IMR-90 (cell line): ENCODE data around the gene CAMK2B. TPM values are rescaled to one million over a fixed set of nuclear protein-coding genes. Genes with fewer than 3 reads are reported as not detected.

Experiments
- ATAC-seq: fragments of 200-7000 bp; cut with Tn5 transposase; 2 replicates; pipeline ENCODE4 v1.9.1; 2020; ENCODE audit warnings: low read depth, mild to moderate bottlenecking, moderate library complexity
- BruUV-seq: library from RNA; stranded (reverse); fragments of 400-500 nt; replicated peaks from 2 replicates; lab custom pipeline; 2021; lab: Mats Ljungman, UMichigan
- CTCF ChIA-PET: fragments of 300-600 bp; formaldehyde crosslinking; extraction: SDS; loops from one replicate; lab custom pipeline; 2021; ENCODE audit warnings: antibody characterized with exemption; lab: Yijun Ruan, JAX
- POLR2A ChIA-PET: fragments of 300-600 bp; sonication (Branson Sonifier 250); formaldehyde crosslinking; loops from one replicate; lab custom pipeline; 2022; ENCODE audit warnings: antibody characterized with exemption; ENCODE audit not compliant: unreplicated experiment; lab: Charles Lee
- DNase-seq: peaks from one replicate; pipeline ENCODE4 v3.0.0; 2013
- H2AFZ ChIP-seq: replicated peaks from 2 replicates; pipeline ENCODE3; 2013; ENCODE audit warnings: low read length, mild to moderate bottlenecking; ENCODE audit not compliant: poor library complexity
- H2AK5ac ChIP-seq: 2 replicates; pipeline ENCODE4 v1.6.1; 2013; ENCODE audit warnings: low read depth, low read length, inconsistent platforms
- H2AK9ac ChIP-seq: replicated peaks from 2 replicates; pipeline ENCODE3; 2013; ENCODE audit warnings: mild to moderate bottlenecking, low read depth, low read length, moderate library complexity; ENCODE audit not compliant: poor library complexity
- H2BK120ac ChIP-seq: 2 replicates; pipeline ENCODE4 v1.6.1; 2013; ENCODE audit warnings: low read depth, low read length, inconsistent platforms
- H2BK15ac ChIP-seq: 3 replicates; pipeline ENCODE4 v1.6.1; 2013; ENCODE audit warnings: low read depth, low read length, inconsistent platforms
- H2BK20ac ChIP-seq: 2 replicates; pipeline ENCODE4 v1.6.1; 2013; ENCODE audit warnings: low read depth, mild to moderate bottlenecking, inconsistent platforms, low read length, moderate library complexity
- H2BK5ac ChIP-seq: 2 replicates; pipeline ENCODE4 v1.6.1; 2013; ENCODE audit warnings: mild to moderate bottlenecking, low read depth, low read length, inconsistent platforms; ENCODE audit not compliant: poor library complexity, severe bottlenecking
- H3K14ac ChIP-seq: replicated peaks from 2 replicates; pipeline ENCODE4 v1.6.1; 2013; ENCODE audit warnings: low read depth, low read length, inconsistent platforms
- H3K18ac ChIP-seq: 2 replicates; pipeline ENCODE4 v1.6.1; 2013; ENCODE audit warnings: low read depth, low read length, control low read depth
- H3K23ac ChIP-seq: 2 replicates; pipeline ENCODE4 v1.6.1; 2013; ENCODE audit warnings: low read depth, low read length, inconsistent platforms
- H3K27ac ChIP-seq: 2 replicates; pipeline ENCODE4 v1.5.1; 2013; ENCODE audit warnings: mild to moderate bottlenecking, control low read depth, low read length; ENCODE audit not compliant: insufficient read depth
- H3K27me3 ChIP-seq: 2 replicates; pipeline ENCODE4 v1.6.1; 2013; ENCODE audit warnings: low read length; ENCODE audit not compliant: control insufficient read depth, insufficient read depth
- H3K36me3 ChIP-seq: 2 replicates; pipeline ENCODE4 v1.6.1; 2013; ENCODE audit warnings: low read length, mixed read lengths; ENCODE audit not compliant: control insufficient read depth, insufficient read depth
- H3K4ac ChIP-seq: 2 replicates; pipeline ENCODE4 v1.6.1; 2013; ENCODE audit warnings: low read depth, low read length, inconsistent platforms
- H3K4me1 ChIP-seq: 2 replicates; pipeline ENCODE4 v1.6.1; 2013; ENCODE audit warnings: low read length, mixed read lengths; ENCODE audit not compliant: control insufficient read depth, insufficient read depth
- H3K4me2 ChIP-seq: 2 replicates; pipeline ENCODE4 v1.6.1; 2013; ENCODE audit warnings: low read depth, mild to moderate bottlenecking, control low read depth, low read length, moderate library complexity
- H3K4me3 ChIP-seq: 2 replicates; pipeline ENCODE4 v1.5.1; 2013; ENCODE audit warnings: low read depth, mild to moderate bottlenecking, control low read depth, low read length, moderate library complexity; ENCODE audit not compliant: insufficient read depth
- H3K56ac ChIP-seq: 2 replicates; pipeline ENCODE4 v1.6.1; 2013; ENCODE audit warnings: low read length, inconsistent platforms; ENCODE audit not compliant: insufficient read depth; ENCODE audit errors: extremely low read depth
- H3K79me1 ChIP-seq, 2 experiments: 2 replicates each; pipeline ENCODE4 v1.6.1; 2013; ENCODE audit warnings: low read length in 2 of 2, inconsistent platforms in 1 of 2, low read depth in 1 of 2
- H3K9ac ChIP-seq: 2 replicates; pipeline ENCODE4 v1.6.1; 2013; ENCODE audit warnings: low read depth, low read length, control low read depth
- H3K9me1 ChIP-seq: 2 replicates; pipeline ENCODE4 v1.6.1; 2013; ENCODE audit warnings: low read length, inconsistent platforms; ENCODE audit not compliant: insufficient read depth
- H3K9me3 ChIP-seq: 2 replicates; pipeline ENCODE4 v1.6.1; 2013; ENCODE audit warnings: low read length; ENCODE audit not compliant: control insufficient read depth, insufficient read depth
- H4K20me1 ChIP-seq: 2 replicates; pipeline ENCODE4 v1.6.1; 2013; ENCODE audit warnings: low read length, inconsistent platforms; ENCODE audit not compliant: insufficient read depth
- H4K5ac ChIP-seq: 2 replicates; pipeline ENCODE4 v1.6.1; 2013; ENCODE audit warnings: mild to moderate bottlenecking, low read depth, low read length, control low read depth
- H4K8ac ChIP-seq, 2 experiments: 2 replicates each; pipeline ENCODE4 v1.6.1; 2013; ENCODE audit warnings: low read depth in 2 of 2, low read length in 2 of 2, control low read depth in 1 of 2, inconsistent platforms in 1 of 2
- H4K91ac ChIP-seq: 2 replicates; pipeline ENCODE4 v1.6.1; 2013; ENCODE audit warnings: low read depth, low read length, inconsistent platforms; ENCODE audit not compliant: insufficient read depth
- CEBPB ChIP-seq: IDR thresholded peaks from 2 replicates; pipeline ENCODE4 v1.6.1; 2012; ENCODE audit warnings: low read depth, low read length, improper control_type of control experiment
- CHD1 ChIP-seq: IDR thresholded peaks from 2 replicates; pipeline ENCODE4 v1.6.1; 2012; ENCODE audit warnings: low read depth, low read length, improper control_type of control experiment
- MAFK ChIP-seq: IDR thresholded peaks from 2 replicates; pipeline ENCODE4 v1.6.1; 2012; ENCODE audit warnings: low read depth, low read length, improper control_type of control experiment
- MAZ ChIP-seq: IDR thresholded peaks from 2 replicates; pipeline ENCODE4 v1.6.1; 2012; ENCODE audit warnings: low read depth, mild to moderate bottlenecking, low read length, improper control_type of control experiment, moderate library complexity, borderline replicate concordance
- MXI1 ChIP-seq: IDR thresholded peaks from 2 replicates; pipeline ENCODE4 v1.6.1; 2012; ENCODE audit warnings: low read depth, mild to moderate bottlenecking, low read length, moderate library complexity, borderline replicate concordance
- NFE2L2 ChIP-seq: fragments of 150-350 bp; IDR thresholded peaks from 2 replicates; pipeline ENCODE4 v1.6.1; 2016; ENCODE audit warnings: low read depth, mild to moderate bottlenecking, low read length
- POLR2A ChIP-seq: IDR thresholded peaks from 2 replicates; pipeline ENCODE4 v1.6.1; 2012; ENCODE audit warnings: mild to moderate bottlenecking, low read depth, low read length
- RAD21 ChIP-seq: IDR thresholded peaks from 2 replicates; pipeline ENCODE4 v1.6.1; 2012; ENCODE audit warnings: low read length, improper control_type of control experiment
- SMC3 ChIP-seq: fragments of 150-350 bp; IDR thresholded peaks from 2 replicates; pipeline ENCODE4 v1.6.1; 2016; ENCODE audit warnings: low read depth, mild to moderate bottlenecking, antibody characterized with exemption, low read length, moderate library complexity
- WGBS, 2 experiments: methylation state at CpG; one replicate each; pipeline versions ENCODE4 v1.1.5 to v1.1.7; 2013; ENCODE audit warnings: missing lambda C conversion rate in 2 of 2; ENCODE audit not compliant: insufficient read length in 1 of 2; ENCODE audit errors: extremely low coverage in 2 of 2; 5-methylcytosine and 5-hydroxymethylcytosine counted together
- dilution Hi-C: fragments of 300-500 bp; cut with HindIII; formaldehyde crosslinking; loops from one replicate; pipeline ENCODE4 v1.14.3; 2018; ENCODE audit warnings: low sequenced_read_pairs; ENCODE audit not compliant: unreplicated experiment
- in situ Hi-C: fragments of 300-500 bp; cut with MboI; formaldehyde crosslinking; loops from 3 replicates; pipeline ENCODE4 v1.14.3; 2019; ENCODE audit warnings: low sequenced_read_pairs, inconsistent platforms, mixed read lengths
- intact Hi-C: fragments of 100-400 bp; cut with micrococcal nuclease; formaldehyde crosslinking; loops from 2 replicates; pipeline ENCODE4 v1.10.0; 2022
- polyA plus RNA-seq, 3 experiments: library from polyadenylated mRNA; depleted of rRNA; stranded (reverse); fragments of >200 nt; gene quantifications; 2 replicates each; pipeline ENCODE4 v1.2.3, GENCODE V29; 2012; ENCODE audit warnings: low replicate concordance in 1 of 3
- total RNA-seq: library from RNA; depleted of rRNA; stranded (reverse); fragments of >200 nt; gene quantifications from 2 replicates; pipeline ENCODE4 v1.2.3, GENCODE V29; 2012
- TF ChIP-seq, protein P1 (sequence below): fragments of 150-350 bp; IDR thresholded peaks from 2 replicates; pipeline ENCODE4 v1.6.1; 2016; ENCODE audit warnings: low read depth, mild to moderate bottlenecking, low read length, moderate library complexity, borderline replicate concordance
- TF ChIP-seq, protein P2 (sequence below): conservative IDR thresholded peaks from 2 replicates; pipeline ENCODE4 v1.5.1; 2012; ENCODE audit warnings: mild to moderate bottlenecking, low read depth, low read length, improper control_type of control experiment
- TF ChIP-seq, protein P3 (sequence below): fragments of 150-350 bp; IDR thresholded peaks from 2 replicates; pipeline ENCODE4 v1.6.1; 2017; ENCODE audit warnings: mild to moderate bottlenecking, antibody characterized with exemption, low read length, low read depth

CAMK2B gene
- total and polyA plus RNA-seq, 2 of the 4 experiments (the other 2 are of a cell fraction), result 0.18 to 0.36 TPM

DNA sequence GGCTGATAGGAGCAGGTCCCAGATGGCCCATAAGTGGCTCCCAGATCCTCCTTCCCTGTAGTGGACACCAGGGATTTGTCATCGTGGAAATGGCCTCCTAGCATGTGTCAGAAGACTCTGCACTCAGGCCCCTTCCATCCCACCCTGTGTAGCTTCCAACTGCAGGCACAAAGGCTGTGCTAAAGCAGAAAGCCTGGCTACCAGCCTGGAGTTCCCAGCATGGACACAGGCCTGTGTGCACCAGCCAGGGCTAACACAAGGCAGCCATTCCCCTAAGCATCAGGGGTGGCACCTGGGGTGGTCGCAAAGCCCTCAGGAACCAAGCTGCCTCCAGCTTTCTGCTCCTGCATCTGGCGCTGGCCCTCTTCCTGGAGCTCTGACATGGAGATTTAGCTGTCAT is 4.5 kb upstream of the CAMK2B start:
- no peak overlapping the region for H2AK9ac ChIP-seq
- no peak overlapping the region for H4K5ac ChIP-seq
- ATAC-seq, result no peak
- intact Hi-C loops, result no loop called here
- no peak overlapping the region for H2BK120ac ChIP-seq
- no peak overlapping the region for H3K4ac ChIP-seq
- no peak overlapping the region for H2BK5ac ChIP-seq
- H3K79me1 ChIP-seq, result no peaks in the 10 kb centered on the region
- in situ Hi-C loops, result no loop called here
- H3K9me3 ChIP-seq, result no peaks in the 10 kb centered on the region
- H3K4me1 ChIP-seq, result no peaks in the 10 kb centered on the region; the same call in 1 of the 2 replicates
- H3K56ac ChIP-seq, result no peak overlapping the region
- BruUV-seq, result no TSS peak
- no peak overlapping the region for H3K4me2 ChIP-seq
- no peak overlapping the region for H3K14ac ChIP-seq
- H2BK20ac ChIP-seq, result 0 out of 2 replicates have a peak overlapping the region, but pooled peaks have one; percentile 6
- H4K8ac ChIP-seq, result no peak overlapping the region
- no peak overlapping the region for H3K23ac ChIP-seq
- peaks cover 24% of the 10 kb centered on the region for H3K27me3 ChIP-seq
- H2AK5ac ChIP-seq, result no peak overlapping the region
- no peak overlapping the region for H3K4me3 ChIP-seq
- dilution Hi-C loops, result no loop called here
- ChIA-PET POLR2A (no interaction called here), CTCF (interaction anchor here (1.4 kb wide), 1 partner anchor 89 kb away, joined by 3 read pairs; no protein-coding TSS in a partner anchor)
- H2AFZ ChIP-seq, result no peak overlapping the region
- TF ChIP-seq MAZ, result no peak
- TF ChIP-seq SMC3, result no peak
- TF ChIP-seq, protein P1, sequence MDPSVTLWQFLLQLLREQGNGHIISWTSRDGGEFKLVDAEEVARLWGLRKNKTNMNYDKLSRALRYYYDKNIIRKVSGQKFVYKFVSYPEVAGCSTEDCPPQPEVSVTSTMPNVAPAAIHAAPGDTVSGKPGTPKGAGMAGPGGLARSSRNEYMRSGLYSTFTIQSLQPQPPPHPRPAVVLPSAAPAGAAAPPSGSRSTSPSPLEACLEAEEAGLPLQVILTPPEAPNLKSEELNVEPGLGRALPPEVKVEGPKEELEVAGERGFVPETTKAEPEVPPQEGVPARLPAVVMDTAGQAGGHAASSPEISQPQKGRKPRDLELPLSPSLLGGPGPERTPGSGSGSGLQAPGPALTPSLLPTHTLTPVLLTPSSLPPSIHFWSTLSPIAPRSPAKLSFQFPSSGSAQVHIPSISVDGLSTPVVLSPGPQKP, result no peak
- TF ChIP-seq, protein P2, sequence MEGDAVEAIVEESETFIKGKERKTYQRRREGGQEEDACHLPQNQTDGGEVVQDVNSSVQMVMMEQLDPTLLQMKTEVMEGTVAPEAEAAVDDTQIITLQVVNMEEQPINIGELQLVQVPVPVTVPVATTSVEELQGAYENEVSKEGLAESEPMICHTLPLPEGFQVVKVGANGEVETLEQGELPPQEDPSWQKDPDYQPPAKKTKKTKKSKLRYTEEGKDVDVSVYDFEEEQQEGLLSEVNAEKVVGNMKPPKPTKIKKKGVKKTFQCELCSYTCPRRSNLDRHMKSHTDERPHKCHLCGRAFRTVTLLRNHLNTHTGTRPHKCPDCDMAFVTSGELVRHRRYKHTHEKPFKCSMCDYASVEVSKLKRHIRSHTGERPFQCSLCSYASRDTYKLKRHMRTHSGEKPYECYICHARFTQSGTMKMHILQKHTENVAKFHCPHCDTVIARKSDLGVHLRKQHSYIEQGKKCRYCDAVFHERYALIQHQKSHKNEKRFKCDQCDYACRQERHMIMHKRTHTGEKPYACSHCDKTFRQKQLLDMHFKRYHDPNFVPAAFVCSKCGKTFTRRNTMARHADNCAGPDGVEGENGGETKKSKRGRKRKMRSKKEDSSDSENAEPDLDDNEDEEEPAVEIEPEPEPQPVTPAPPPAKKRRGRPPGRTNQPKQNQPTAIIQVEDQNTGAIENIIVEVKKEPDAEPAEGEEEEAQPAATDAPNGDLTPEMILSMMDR, result no peak
- no peak for TF ChIP-seq POLR2A
- TF ChIP-seq, protein P3, sequence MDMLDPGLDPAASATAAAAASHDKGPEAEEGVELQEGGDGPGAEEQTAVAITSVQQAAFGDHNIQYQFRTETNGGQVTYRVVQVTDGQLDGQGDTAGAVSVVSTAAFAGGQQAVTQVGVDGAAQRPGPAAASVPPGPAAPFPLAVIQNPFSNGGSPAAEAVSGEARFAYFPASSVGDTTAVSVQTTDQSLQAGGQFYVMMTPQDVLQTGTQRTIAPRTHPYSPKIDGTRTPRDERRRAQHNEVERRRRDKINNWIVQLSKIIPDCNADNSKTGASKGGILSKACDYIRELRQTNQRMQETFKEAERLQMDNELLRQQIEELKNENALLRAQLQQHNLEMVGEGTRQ, result no peak
- TF ChIP-seq MAFK, result no peak
- TF ChIP-seq CHD1, result no peak
- TF ChIP-seq CEBPB, result no peak
- no peak for TF ChIP-seq RAD21
- TF ChIP-seq NFE2L2, result no peak
- TF ChIP-seq MXI1, result no peak
- no peak overlapping the region for H2BK15ac ChIP-seq
- H3K27ac ChIP-seq, result no peak overlapping the region
- DNase-seq, result no peak
- no peak overlapping the region for H3K9ac ChIP-seq
- WGBS, 2 experiments, result no CpG with 5 or more reads among the region's 3 CpGs
- no peaks in the 10 kb centered on the region for H3K9me1 ChIP-seq
- H3K36me3 ChIP-seq, result no peaks in the 10 kb centered on the region
- H3K18ac ChIP-seq, result no peak overlapping the region
- H4K20me1 ChIP-seq, result no peaks in the 10 kb centered on the region
- H4K91ac ChIP-seq, result no peak overlapping the region
